ENCODE data around the gene PLA2G4B. TPM values are rescaled to one million over a fixed set of nuclear protein-coding genes. Genes with fewer than 3 reads are reported as not detected.

PLA2G4B gene
- total and polyA plus RNA-seq, 2 of the 8 experiments (the other 6 are each of a cell fraction or from before 2014, with no cell fraction given), result 4.2 to 9.2 TPM

- Histone ChIP-seq H3K56ac (replicated peaks; ENCODE audit: insufficient read length, low read depth, low read length) (no peak overlapping the region), H4K5ac (ENCODE audit: insufficient read length, low read depth, low read length) (peak overlapping the region; percentile 35), H3K23me2 (ENCODE audit: low read depth, low read length) (peaks cover 4% of the 10 kb centered on the region; the same call in 1 of the 2 replicates), H2BK120ac (replicated peaks; ENCODE audit: low read depth, low read length) (no peak overlapping the region), H3K9me3 (ENCODE audit: insufficient read depth in 2 of 2, low read depth in 1 of 2, low read length in 1 of 2) (no peaks in the 10 kb centered on the region), H3K4me2 (ENCODE audit: insufficient read depth in 1 of 2, low read depth in 2 of 2, low read length in 2 of 2) (peak overlapping the region; percentile 69 to 78), H4K20me1 (replicated peaks in 1 of 2; ENCODE audit: control insufficient read depth in 1 of 2, insufficient read depth in 2 of 2, low read length in 2 of 2) (peaks cover 0 to 2% of the 10 kb centered on the region in 2 experiments), H3K79me1 (ENCODE audit: low read depth, low read length) (no peaks in the 10 kb centered on the region), H3K9ac (replicated peaks in 1 of 4; ENCODE audit: extremely low read depth in 1 of 4, low read depth in 3 of 4, low read length in 3 of 4) (no peak overlapping the region; a peak in 2 of 7 replicates), H3K4ac (replicated peaks; ENCODE audit: insufficient read length, low read depth, low read length) (no peak overlapping the region), H3K14ac (ENCODE audit: insufficient read length) (no peak overlapping the region), H2BK20ac (ENCODE audit: low read length) (0 out of 2 replicates have a peak overlapping the region, but pooled peaks have one; percentile 48), H2BK5ac (ENCODE audit: low read depth, low read length) (no peak overlapping the region; the same call in 1 of the 2 replicates), H3K23ac (ENCODE audit: insufficient read length) (no peak overlapping the region), H3K4me1 (replicated peaks in 1 of 4; ENCODE audit: control insufficient read depth in 3 of 4, insufficient read depth in 4 of 4, low read length in 3 of 4) (peaks cover 0 to 9% (median 4%) of the 10 kb centered on the region in 4 experiments; a peak in 5 of 7 replicates), H2AK5ac (ENCODE audit: low read depth, low read length) (no peak overlapping the region), H2BK12ac (ENCODE audit: low read depth, low read length) (peak overlapping the region; percentile 39; the same call in 1 of the 2 replicates), H3K18ac (ENCODE audit: extremely low read depth, low read length) (peak overlapping the region; percentile 48), H4K8ac (ENCODE audit: extremely low read depth, insufficient read depth, low read length) (peak overlapping the region; percentile 63), H3K27ac (ENCODE audit: low read depth, low read length) (no peak overlapping the region), H2BK15ac (ENCODE audit: low read length) (peak overlapping the region; percentile 12; the same call in 1 of the 2 replicates), H3K36me3 (ENCODE audit: control insufficient read depth in 2 of 4, insufficient read depth in 4 of 4, low read length in 3 of 4) (no peaks in the 10 kb centered on the region), H2AFZ (ENCODE audit: low read length) (peak overlapping the region; percentile 36; the same call in 1 of the 2 replicates), H3K4me3 (ENCODE audit: extremely low read depth in 1 of 4, insufficient read depth in 2 of 4, low read depth in 3 of 4, low read length in 4 of 4) (peak overlapping the region; percentile 33 to 68 (median 35)), H4K91ac (replicated peaks; ENCODE audit: insufficient read length, low read length) (no peak overlapping the region), H3K27me3 (replicated peaks in 1 of 4; ENCODE audit: control insufficient read depth in 3 of 4, extremely low read depth in 1 of 4, insufficient read depth in 3 of 4, low read length in 3 of 4) (peaks cover 21 to 36% (median 31%) of the 10 kb centered on the region in 4 experiments), H3K79me2 (ENCODE audit: control insufficient read depth in 1 of 2, insufficient read depth in 2 of 2, low read length in 2 of 2) (no peaks in the 10 kb centered on the region)
- DNase-seq (ENCODE audit: low read depth in 1 of 2, low spot score in 2 of 2) (peak in 1 of 2 experiments; percentile 78), FAIRE-seq (no peak)
- ChIA-PET CTCF (ENCODE audit: partially characterized antibody) (interaction anchor here (0.7 to 7.9 kb wide), 9 partner anchors 11 to 108 kb away, joined by 3 to 58 read pairs (median 5); partner anchors contain the start of gene MAPKBP1), POLR2A (ENCODE audit: partially characterized antibody) (interaction anchor here (0.6 to 3.2 kb wide), 10 partner anchors 9 to 296 kb away, joined by 3 to 11 read pairs (median 4); partner anchors contain the start of genes JMJD7 and MAPKBP1)
- WGBS, 2 experiments (ENCODE audit: extremely low coverage in 1 of 2, insufficient coverage in 1 of 2, insufficient read length in 1 of 2, insufficient replicate concordance in 2 of 2, low coverage in 1 of 2, low lambda C conversion rate in 2 of 2, missing lambda C conversion rate in 1 of 2), result 4% methylated on average over 50 of the region's 81 CpGs; no CpG with 5 or more reads in 1 of the 2 experiments
- TF ChIP-seq SIRT6 (IDR thresholded peaks at IDR 0.05; ENCODE audit: low read length) (no peak), RBBP5 (IDR thresholded peaks at IDR 0.05; ENCODE audit: borderline replicate concordance, low read depth, low read length) (0 out of 2 replicates have a peak, but pooled peaks have one; percentile 67), SIN3A (conservative IDR thresholded peaks at IDR 0.05 in 1 of 2, IDR thresholded peaks at IDR 0.05 in 1 of 2; ENCODE audit: low read depth in 1 of 2, low read length in 2 of 2) (no peak), POLR2A (IDR thresholded peaks at IDR 0.05; ENCODE audit: control extremely low read depth in 1 of 2, low read depth in 2 of 2, low read length in 2 of 2) (no peak), CBX8 (IDR thresholded peaks at IDR 0.05; ENCODE audit: borderline replicate concordance, low read depth, low read length) (no peak), USF2 (IDR thresholded peaks at IDR 0.05; ENCODE audit: low read length) (peak; percentile 17; the same call in 1 of the 2 replicates), CHD1 (IDR thresholded peaks at IDR 0.05; ENCODE audit: low read depth, low read length) (no peak), SUZ12 (IDR thresholded peaks at IDR 0.05; ENCODE audit: low read length) (peak; percentile 52), E2F6 (IDR thresholded peaks at IDR 0.05) (peak; percentile 96)
These were observed 43.5 kb downstream of the PLA2G4B start for GRCh38 chr15:41881920-41882688.
